ENCODE data around the gene RPAP3.
"Not testable (repeated sequence)": the region's sequence is repeated elsewhere in the genome, so short reads cannot be mapped to it uniquely, and the experiment has no call there.

RPAP3 gene

GRCh38 chr12:47667935-47668334 lies 37.9 kb downstream of the RPAP3 start:
- DNase-seq = not testable (repeated sequence)

- DNase-seq = no peak
These were observed 53.2 kb downstream of the RPAP3 start for GRCh38 chr12:47652521-47653234.

GRCh38 chr12:47651368-47652254 lies 54.2 kb downstream of the RPAP3 start:
- DNase-seq = no peak

GRCh38 chr12:47650469-47650868 lies 55.4 kb downstream of the RPAP3 start:
- DNase-seq = no peak

- DNase-seq = no peak
These were observed 56.4 kb downstream of the RPAP3 start for GRCh38 chr12:47649381-47649780.

GRCh38 chr12:47648056-47648579 lies 57.7 kb downstream of the RPAP3 start:
- no peak for DNase-seq

- not testable (repeated sequence) for DNase-seq
These were observed 63.5 kb downstream of the RPAP3 start for GRCh38 chr12:47642310-47642709.

- no peak for DNase-seq
These were observed 68.7 kb downstream of the RPAP3 start for GRCh38 chr12:47636908-47637780.

GRCh38 chr12:47635770-47636169 lies 70.1 kb downstream of the RPAP3 start:
- DNase-seq = not testable (repeated sequence)

GRCh38 chr12:47634127-47634526 lies 71.7 kb downstream of the RPAP3 start:
- DNase-seq = no peak

GRCh38 chr12:47621960-47622359 lies 83.9 kb downstream of the RPAP3 start:
- DNase-seq = no peak

- DNase-seq = no peak
These were observed 88.4 kb downstream of the RPAP3 start for GRCh38 chr12:47617476-47617875.

GRCh38 chr12:47616440-47616839 lies 89.4 kb downstream of the RPAP3 start:
- DNase-seq = no peak

GRCh38 chr12:47615711-47616110 lies 90.1 kb downstream of the RPAP3 start:
- DNase-seq = no peak

GRCh38 chr12:47614521-47614920 lies 91.3 kb downstream of the RPAP3 start:
- no peak for DNase-seq

- no peak for DNase-seq
These were observed 92.9 kb downstream of the RPAP3 start for GRCh38 chr12:47612953-47613352.

- DNase-seq = no peak
These were observed 93.9 kb downstream of the RPAP3 start for GRCh38 chr12:47611906-47612305.

Measured in amniotic stem cell (primary cell).